Measurements from ENCODE around the gene OR4K1.
"Not testable (repeated sequence)": the region's sequence is repeated elsewhere in the genome, so short reads cannot be mapped to it uniquely, and the experiment has no call there.

The OR4K1 gene

GRCh38 chr14:19930617-19931016 is at the start of gene OR4K1:
Gene OR4K1, plus strand, starts transcription at chr14:19930917. Its CDS starts 4,750 bp downstream, at chr14:19935667.
- DNase-seq, result no peak

GRCh38 chr14:19895282-19895681 is 35.4 kb upstream of the OR4K1 start:
- DNase-seq, result no peak

DNA sequence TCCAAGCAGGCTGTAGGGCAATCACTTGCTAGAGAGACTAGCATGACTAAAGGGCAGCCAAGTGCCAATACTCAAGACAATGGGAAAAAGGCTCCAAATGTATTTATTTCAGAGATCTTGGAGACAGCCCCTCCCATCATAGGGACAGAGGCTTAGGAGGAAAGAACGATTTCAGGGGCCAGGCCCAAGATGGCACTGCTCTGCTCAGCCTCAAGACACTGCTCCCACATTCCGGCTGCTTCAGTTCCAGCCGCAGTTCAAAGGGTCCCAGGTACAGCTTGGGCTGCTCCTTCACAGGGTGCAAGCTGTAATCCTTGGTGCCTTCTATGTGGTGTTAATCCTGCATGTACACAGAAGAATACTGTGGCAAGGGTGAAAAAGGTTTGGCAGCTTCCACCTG is 29.7 kb upstream of the OR4K1 start:
- DNase-seq, result no peak

DNA sequence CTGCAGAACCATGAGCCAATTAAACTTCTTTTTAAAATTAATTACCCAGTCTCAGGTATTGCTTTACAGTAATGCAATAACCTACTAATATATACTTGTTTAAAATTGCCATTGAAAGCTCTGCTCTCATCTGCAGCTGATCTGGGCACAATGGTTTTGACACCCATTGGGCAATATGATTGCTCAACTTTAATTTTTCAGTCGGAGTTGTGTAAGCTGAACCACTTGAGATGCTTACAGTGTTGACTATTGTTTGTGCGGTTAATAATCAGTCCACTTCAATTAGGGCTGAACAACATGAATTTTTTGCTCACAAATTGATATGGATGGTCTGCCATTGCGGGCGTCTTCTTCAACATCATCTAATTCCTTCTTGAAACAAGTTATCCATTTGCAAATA is 28.3 kb upstream of the OR4K1 start:
- DNase-seq, result no peak

DNA sequence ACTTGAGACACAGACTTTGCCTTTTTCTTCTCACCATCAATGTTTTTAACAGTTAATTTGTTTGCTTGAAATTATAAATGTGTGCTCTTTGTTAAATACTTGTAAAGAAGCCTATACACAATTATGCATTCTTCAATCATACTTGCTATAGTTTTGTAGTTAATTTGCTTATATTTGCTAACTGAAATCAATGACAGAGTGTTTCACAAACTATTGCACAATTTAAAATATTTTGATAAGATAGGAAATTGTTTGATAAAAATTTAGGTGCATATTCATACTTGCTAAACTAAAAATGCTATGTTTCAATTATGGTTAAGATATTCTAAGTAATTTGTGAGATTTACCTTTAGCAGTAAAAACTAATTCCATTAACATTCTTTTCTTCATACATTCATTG is 24.1 kb upstream of the OR4K1 start:
- no peak for DNase-seq

GRCh38 chr14:19911114-19911513 is 19.6 kb upstream of the OR4K1 start:
- no peak for DNase-seq

DNA sequence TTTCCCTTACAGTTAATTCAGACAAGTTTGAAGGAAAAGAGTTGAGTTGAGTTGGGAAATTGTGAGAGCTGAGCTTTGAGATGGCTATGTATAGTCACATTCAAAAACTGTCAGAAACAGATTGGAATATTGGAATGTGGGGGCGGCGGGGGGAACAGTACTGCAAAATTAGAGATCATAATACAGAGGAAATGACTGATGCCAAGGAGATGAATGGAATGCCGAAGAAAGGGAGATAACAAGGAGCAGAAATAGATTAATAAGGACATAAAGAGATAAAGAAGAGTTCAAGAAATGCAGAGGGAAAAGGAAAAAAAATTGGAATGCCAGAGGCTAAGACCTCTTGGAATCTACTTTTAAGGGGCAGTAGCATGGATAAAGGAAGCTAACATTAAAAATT is 13.5 kb upstream of the OR4K1 start:
- no peak for DNase-seq

DNA sequence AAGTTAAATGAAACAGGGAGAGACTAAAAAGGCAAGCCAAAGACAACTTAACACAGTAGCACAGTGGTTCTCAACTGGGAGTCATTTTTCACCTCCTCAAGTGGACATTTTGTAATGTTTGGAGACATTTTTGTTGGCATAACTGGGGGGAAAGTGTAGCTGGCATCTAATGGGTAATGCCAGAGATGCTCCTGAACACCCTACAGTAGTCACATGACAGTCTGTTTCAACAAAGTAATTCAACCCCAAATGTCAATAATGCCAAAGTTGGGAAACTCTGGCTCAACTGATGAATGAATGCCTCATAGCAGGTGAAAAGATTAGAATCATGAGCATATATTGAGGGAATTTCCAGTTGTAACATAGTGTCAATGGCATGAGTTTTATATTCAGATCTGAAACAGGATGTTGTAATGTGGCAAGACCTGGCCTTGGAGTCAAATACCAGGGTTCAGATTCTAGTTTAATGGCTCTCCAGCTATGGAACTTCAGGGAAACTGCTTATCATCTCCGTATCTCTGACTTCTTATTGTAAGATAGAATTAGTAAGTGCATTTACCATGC is 12.7 kb upstream of the OR4K1 start:
- DNase-seq, result no peak

GRCh38 chr14:19918553-19919264 is 12.0 kb upstream of the OR4K1 start:
- DNase-seq, result no peak

GRCh38 chr14:19920021-19920657 is 10.6 kb upstream of the OR4K1 start, which contains the start of gene OR4K5:
Gene OR4K5, plus strand, starts transcription at chr14:19920607. Its CDS starts 0 bp downstream, at chr14:19920607.
- DNase-seq, result no peak

- no peak for DNase-seq
Measured at GRCh38 chr14:19941668-19942067, 11.0 kb downstream of the OR4K1 start.

DNA sequence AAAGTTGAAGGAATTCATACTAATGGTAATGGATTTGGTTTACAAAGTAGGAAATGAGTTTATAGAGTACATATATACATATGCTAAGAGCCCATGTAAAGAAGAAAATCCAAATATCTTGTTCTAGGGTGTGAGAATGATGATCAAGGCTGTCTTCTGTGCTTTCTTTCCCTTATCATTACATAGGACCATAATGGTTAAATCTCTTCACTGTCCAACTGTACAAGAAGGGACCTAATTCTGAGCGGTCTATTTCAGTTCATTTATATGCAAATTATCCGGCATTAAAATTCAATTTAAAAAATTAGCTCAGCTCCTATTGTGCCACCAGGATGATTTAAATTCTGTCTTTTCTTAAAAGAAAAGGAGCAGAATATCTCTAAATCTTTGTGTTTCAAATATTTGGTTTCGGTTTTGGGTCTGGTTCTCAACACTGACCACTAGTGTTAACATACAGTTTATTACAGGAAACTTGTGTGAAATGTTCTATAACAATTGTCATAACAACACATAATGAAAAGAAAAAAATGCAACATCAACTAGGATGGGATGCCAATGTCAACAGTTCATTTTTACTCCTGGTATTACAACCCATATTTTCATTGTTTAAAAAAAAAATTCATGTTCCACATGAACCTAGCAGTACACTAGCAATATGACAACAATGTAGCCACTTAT is 16.8 kb downstream of the OR4K1 start:
- DNase-seq, result no peak

GRCh38 chr14:19949218-19949617 is 18.5 kb downstream of the OR4K1 start:
- DNase-seq, result no peak

GRCh38 chr14:19969735-19970134 is 39.0 kb downstream of the OR4K1 start:
- not testable (repeated sequence) for DNase-seq

GRCh38 chr14:19974844-19975243 is 44.1 kb downstream of the OR4K1 start:
- DNase-seq, result no peak

DNA sequence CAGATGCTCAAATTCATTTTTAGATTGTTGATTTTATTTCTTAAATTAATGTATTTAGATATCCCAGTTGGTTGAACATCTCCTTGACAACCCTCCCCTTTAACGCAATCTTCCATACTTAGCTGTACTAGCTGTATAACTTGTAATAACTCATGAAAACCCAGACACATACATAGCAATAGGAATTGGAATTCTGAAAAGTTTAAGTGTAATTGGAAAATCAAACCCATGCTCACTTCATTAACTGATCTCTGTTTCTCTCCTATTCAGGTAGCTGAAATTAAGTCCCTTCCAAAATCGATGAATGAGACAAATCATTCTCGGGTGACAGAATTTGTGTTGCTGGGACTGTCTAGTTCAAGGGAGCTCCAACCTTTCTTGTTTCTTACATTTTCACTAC is 44.6 kb downstream of the OR4K1 start, which contains the start of gene OR4K15:
TSS of gene OR4K15 (plus strand) at position 301 of the 400 bp plus-strand sequence. CDS start at position 301, 0 bp downstream.
- no peak for DNase-seq
